GM12874 (cell line): Measurements from ENCODE around the gene CABS1.

Source experiments
- CTCF ChIP-seq: IDR thresholded peaks from 2 replicates; pipeline ENCODE4 v1.5.1; 2011; ENCODE audit warnings: low read depth, mild to moderate bottlenecking, control low read depth, low read length, moderate library complexity; ENCODE audit not compliant: insufficient read depth

CABS1 gene

GRCh38 chr4:70334681-70335080 lies at the start of gene CABS1:
TSS of gene CABS1 (plus strand) at chr4:70334981. CDS start at chr4:70335040, 59 bp downstream.
- no peak for TF ChIP-seq CTCF

- no peak for TF ChIP-seq CTCF
Measured at GRCh38 chr4:70288651-70289050, 46.1 kb upstream of the CABS1 start.

- TF ChIP-seq CTCF, result no peak
Measured at GRCh38 chr4:70291341-70291740, 43.4 kb upstream of the CABS1 start.

GRCh38 chr4:70297576-70297975 lies 37.2 kb upstream of the CABS1 start:
- TF ChIP-seq CTCF, result no peak

- TF ChIP-seq CTCF, result no peak
Measured at GRCh38 chr4:70298051-70298450, 36.7 kb upstream of the CABS1 start.

GRCh38 chr4:70299643-70300042 lies 35.1 kb upstream of the CABS1 start:
- no peak for TF ChIP-seq CTCF

- TF ChIP-seq CTCF, result no peak
Measured at GRCh38 chr4:70300215-70300614, 34.6 kb upstream of the CABS1 start.

- TF ChIP-seq CTCF, result no peak
Measured at GRCh38 chr4:70303090-70303489, 31.7 kb upstream of the CABS1 start.
